Hippocampal formation (tissue), 2 donors: ENCODE data around the gene GARNL3.

Experiments
- DNase-seq, 2 donors: peaks; one replicate each; lab custom pipeline; 2025; lab: John Stamatoyannopoulos, UW

The GARNL3 gene

GRCh38 chr9:127237801-127238200 lies 26.8 kb upstream of the GARNL3 start:
- no peak for DNase-seq

- DNase-seq: no peak
Measured at GRCh38 chr9:127241354-127241753, 23.2 kb upstream of the GARNL3 start.

- DNase-seq: peak; percentile 94 to 97
Measured at GRCh38 chr9:127244609-127245601, 19.7 kb upstream of the GARNL3 start.

GRCh38 chr9:127245637-127246164 lies 18.9 kb upstream of the GARNL3 start:
- no peak for DNase-seq

GRCh38 chr9:127248241-127248640 lies 16.3 kb upstream of the GARNL3 start:
- DNase-seq: no peak

GRCh38 chr9:127249877-127250276 lies 14.7 kb upstream of the GARNL3 start:
- DNase-seq: no peak

GRCh38 chr9:127250896-127251391 lies 13.6 kb upstream of the GARNL3 start:
- DNase-seq: no peak

- DNase-seq: no peak
Measured at GRCh38 chr9:127252410-127253318, 11.9 kb upstream of the GARNL3 start.

- DNase-seq: peak in 1 of 2 donors; percentile 47
Measured at GRCh38 chr9:127253446-127253845, 11.1 kb upstream of the GARNL3 start.

GRCh38 chr9:127255692-127256091 lies 8.9 kb upstream of the GARNL3 start:
- no peak for DNase-seq

- DNase-seq: no peak
Measured at GRCh38 chr9:127256324-127256723, 8.2 kb upstream of the GARNL3 start.

GRCh38 chr9:127258606-127259471 lies 5.7 kb upstream of the GARNL3 start:
- no peak for DNase-seq

- peak; percentile 35 to 54 for DNase-seq
Measured at GRCh38 chr9:127262602-127263001, 2.0 kb upstream of the GARNL3 start.

GRCh38 chr9:127263237-127263636 lies 1.3 kb upstream of the GARNL3 start:
- no peak for DNase-seq

GRCh38 chr9:127263664-127264063 lies 910 bp upstream of the GARNL3 start:
- peak in 1 of 2 donors; percentile 38 for DNase-seq

- peak in 1 of 2 donors; percentile 23 for DNase-seq
Measured at GRCh38 chr9:127267793-127268525, 3.4 kb downstream of the GARNL3 start.

GRCh38 chr9:127269449-127269848 lies 4.9 kb downstream of the GARNL3 start:
- DNase-seq: no peak

- no peak for DNase-seq
Measured at GRCh38 chr9:127273326-127273725, 8.8 kb downstream of the GARNL3 start.

GRCh38 chr9:127277099-127277498 lies 12.5 kb downstream of the GARNL3 start:
- DNase-seq: no peak

- DNase-seq: no peak
Measured at GRCh38 chr9:127277770-127278169, 13.2 kb downstream of the GARNL3 start.
